HG03025 (cell line): ENCODE data around the gene PWWP2B.

Source experiments
- ATAC-seq: cut with Tn5 transposase; IDR thresholded peaks from one replicate; pipeline ENCODE4 v1.9.1; 2021; ENCODE audit warnings: mild to moderate bottlenecking, moderate library complexity; ENCODE audit not compliant: unreplicated experiment, low FRiP score

The PWWP2B gene

DNA sequence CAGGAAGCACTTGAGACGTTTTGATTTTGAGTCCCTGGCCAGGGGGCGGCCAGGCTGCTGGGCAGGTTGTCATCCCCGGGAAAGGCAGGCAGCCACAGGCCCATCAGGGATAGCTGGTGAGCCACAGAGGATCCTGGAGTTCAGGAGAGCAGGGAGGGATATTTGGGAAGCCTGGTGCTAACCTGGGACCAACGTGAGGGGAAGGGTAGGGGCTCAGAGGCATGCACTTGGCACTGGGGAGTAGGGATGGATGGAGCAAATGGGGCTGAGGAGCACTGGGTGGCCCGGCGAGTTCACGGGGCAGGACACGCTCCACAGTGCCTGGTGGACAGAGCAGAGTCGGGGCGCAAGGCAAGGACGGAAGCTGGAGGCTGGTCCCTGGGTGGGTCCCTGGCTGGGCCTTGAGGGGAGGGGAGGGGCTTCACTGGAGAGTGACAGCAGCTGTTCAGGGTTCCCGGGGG, 34.8 kb upstream of the PWWP2B start:
- ATAC-seq: no peak

DNA sequence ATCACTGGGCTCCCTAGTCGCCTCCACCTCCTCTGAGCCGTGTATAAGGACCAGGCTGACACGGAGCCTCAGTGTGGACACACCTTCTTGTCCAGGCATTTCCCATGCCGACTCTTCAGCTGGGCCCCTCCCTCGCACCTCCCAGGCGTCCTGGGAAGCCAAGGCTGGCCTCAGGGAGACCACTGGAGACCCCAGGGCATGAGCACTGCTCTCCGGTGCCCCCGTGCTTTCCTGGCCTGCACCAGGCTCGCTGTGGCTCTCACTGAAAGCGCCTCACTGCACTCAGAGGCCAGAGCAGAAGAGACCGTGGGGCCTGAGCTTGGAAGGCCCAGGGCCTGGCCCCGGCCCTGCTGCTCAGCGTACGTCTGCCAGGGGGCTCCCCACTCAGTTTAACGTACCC, 33.6 kb upstream of the PWWP2B start:
- no peak for ATAC-seq

DNA sequence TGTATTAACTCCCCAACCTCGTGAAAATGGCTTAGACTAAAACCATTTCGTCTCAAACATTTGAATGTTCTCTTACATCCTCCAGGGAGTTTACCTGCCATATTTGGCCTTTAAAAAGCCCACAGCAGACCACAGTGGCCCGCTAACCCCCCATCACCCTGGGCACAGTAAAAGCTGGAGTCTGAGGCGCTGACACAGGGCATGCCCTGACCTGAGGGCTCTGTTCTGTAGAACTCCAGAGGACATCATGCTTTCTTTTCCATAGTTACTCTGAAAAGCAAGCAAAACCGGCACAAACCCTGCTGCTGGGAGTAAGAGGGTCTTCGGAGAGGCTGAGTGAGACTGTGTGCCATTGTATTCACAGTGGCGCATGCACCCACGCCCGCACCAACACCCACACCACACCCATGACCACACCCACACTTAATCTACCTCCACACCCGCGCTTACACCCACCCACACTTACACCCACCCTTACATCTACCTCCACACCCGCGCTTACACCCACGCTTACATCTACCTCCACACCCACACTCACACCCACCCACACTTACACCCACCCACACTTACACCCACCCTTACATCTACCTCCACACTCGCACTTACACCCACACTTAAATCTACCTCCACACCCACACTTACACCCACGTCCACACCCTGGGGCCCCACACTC, 32.9 kb upstream of the PWWP2B start:
- no peak for ATAC-seq

DNA sequence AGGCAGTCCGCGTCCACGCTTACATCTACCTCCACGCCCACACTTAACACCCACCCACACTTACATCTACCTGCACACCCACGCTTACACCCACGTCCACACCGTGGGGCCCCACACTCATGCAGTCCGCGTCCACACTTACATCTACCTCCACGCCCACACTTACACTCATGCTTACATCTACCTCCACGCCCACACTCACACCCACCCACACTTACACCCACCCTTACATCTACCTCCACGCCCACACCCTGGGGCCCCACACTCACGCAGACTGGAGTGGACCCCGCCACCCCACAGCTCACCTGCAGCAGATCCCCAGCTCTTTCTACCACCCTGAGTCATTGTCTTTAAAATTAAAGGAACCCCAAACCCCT, 32.4 kb upstream of the PWWP2B start:
- no peak for ATAC-seq

- ATAC-seq: no peak
Observed at GRCh38 chr10:132365102-132365501, 31.9 kb upstream of the PWWP2B start.

- no peak for ATAC-seq
Observed at GRCh38 chr10:132366006-132366405, 31.0 kb upstream of the PWWP2B start.

GRCh38 chr10:132366499-132366898, 30.5 kb upstream of the PWWP2B start:
- ATAC-seq: no peak

DNA sequence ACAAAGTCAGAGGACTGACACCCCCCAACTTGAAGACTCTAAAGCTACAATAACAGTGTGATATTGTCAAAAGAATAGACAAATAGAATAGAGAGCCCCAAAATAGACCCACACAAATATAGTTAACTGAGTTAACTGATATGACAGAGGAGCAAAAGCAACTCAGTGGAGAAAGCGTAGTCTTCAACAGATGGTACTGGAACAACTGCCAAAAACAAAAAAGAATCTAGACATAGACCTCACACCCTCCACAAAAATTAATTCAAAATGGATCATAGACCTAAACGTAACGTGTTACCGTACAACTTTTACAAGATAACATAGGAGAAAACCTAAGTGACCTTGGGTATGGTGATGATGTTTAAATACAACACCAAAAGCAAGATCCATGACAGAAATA, 28.6 kb upstream of the PWWP2B start:
- no peak for ATAC-seq

- ATAC-seq: no peak
Observed at GRCh38 chr10:132368881-132369635, 27.9 kb upstream of the PWWP2B start.

DNA sequence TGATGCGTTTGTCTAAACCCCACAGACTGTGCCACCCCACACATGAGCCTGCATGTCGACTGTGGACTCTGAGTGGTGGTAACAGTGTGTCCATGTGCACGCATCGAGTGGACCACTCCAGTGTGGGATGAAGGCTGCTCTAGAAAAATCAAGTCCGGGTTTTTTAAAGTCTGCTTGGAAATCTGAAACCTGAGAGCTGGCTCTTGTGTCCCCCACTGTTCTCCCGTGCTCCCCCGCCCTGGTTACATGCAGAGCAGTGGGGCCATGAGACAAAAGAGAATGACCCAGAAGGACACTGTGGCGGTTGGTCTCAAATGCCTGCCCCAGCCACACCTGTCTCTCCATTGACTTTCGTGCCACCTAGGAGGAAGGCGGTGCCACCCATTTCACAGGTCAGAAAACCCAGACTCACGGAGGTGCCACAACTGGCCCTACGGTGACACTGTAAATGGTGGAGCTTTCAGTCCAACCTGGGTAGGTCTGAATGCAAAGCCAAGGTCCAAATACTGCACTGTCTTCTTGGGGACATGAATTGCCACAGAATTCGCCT, 27.3 kb upstream of the PWWP2B start:
- no peak for ATAC-seq

- ATAC-seq: no peak
Observed at GRCh38 chr10:132370426-132371340, 26.3 kb upstream of the PWWP2B start.

GRCh38 chr10:132371641-132372081, 25.3 kb upstream of the PWWP2B start:
- ATAC-seq: no peak

DNA sequence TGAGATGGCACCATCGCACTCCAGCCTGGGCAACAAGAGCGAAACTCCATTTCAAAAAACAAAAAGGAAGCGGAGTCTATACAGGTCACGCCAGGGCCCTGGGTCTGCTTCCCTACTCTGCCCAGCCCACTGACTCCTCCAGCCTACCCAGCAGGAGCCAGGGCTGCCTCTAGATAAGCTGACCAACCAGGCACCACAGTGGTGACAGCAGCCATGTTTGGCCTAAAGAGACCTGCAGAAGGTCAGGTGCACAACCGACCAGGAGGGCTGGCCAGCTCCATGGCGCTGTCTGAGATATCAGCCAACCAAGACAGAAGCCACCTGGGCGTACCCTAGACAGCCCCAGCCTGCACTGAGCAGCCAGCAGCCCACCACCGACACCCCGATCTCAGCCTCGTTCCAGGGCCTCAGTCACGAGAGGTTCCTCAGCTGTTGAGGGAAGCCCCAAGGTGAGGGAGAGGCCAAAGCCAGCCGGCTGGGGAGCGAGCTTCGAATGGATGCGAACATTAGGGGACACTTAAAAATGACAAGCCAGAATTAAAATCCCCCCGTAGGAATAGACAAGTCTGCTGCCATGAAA, 24.4 kb upstream of the PWWP2B start:
- ATAC-seq: no peak

GRCh38 chr10:132373241-132373955, 23.6 kb upstream of the PWWP2B start:
- no peak for ATAC-seq

GRCh38 chr10:132374176-132374575, 22.8 kb upstream of the PWWP2B start:
- no peak for ATAC-seq

- ATAC-seq: no peak
Observed at GRCh38 chr10:132374612-132375011, 22.4 kb upstream of the PWWP2B start.

DNA sequence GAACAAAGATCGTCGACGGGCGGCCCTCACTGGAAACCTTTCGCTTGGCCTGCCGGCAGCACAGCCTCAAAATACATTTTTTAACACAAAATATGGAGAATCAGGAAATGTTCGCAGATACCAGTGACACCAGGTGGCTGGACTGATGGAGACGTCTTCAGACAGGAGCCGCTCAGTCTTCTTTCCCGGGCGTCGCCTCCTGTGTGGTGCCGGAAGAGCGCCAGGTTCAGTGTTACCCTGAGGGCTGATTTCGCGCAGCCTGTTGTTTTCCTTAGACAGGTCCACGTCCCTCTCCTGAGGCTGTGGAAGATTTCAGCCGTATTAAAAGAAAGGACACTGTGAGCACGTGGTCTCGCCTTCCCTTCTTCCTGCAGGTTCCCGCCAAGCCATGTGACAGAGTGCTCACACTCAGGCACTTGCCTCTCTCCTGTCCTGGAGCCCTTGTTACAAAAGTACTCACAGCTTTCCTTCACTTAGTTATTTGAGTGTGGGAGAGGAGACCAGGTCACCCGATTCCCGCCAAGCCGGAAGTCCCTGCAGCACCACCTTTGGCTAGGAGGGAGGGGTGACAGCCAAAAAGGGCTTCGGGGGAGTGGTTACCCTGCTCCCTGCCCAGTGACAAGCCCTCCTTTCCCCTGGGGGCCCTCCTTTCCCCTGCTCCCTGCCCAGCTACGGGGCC, 21.7 kb upstream of the PWWP2B start:
- no peak for ATAC-seq

DNA sequence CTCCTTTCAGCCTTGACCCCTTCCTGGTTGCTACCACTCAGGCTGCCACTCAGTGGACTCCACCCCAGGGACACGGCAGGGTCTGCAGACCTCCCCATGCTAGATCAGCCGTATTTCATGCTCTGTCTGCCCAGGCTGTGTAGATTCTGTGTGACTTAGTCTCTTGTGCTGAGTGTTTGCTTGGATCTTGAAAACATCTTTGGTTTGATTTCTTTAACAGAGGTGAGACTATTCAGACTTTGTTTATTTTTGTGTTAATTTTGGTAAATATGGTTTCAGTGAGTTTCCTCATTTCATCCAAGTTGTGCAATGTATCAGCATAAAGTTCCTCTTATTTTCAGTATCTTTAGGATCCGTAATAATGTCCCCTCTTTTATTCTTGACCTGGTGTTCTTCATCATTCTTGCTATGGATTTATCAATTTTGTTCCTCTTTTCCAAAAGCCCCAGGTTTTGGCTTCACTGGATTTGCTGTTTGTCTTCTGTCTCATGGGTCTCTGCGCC, 21.2 kb upstream of the PWWP2B start:
- no peak for ATAC-seq

- no peak for ATAC-seq
Observed at GRCh38 chr10:132376394-132376851, 20.6 kb upstream of the PWWP2B start.
